Measurements from ENCODE around the gene RNF152. TPM values are rescaled to one million over a fixed set of nuclear protein-coding genes. Genes with fewer than 3 reads are reported as not detected.
A peak's percentile ranks its signal among the peaks of the same experiment; 100 is the strongest.

Gene RNF152
- total RNA-seq, 4 donors from 2014 or later: 1.7 to 6.8 (median 4.4) TPM

DNA sequence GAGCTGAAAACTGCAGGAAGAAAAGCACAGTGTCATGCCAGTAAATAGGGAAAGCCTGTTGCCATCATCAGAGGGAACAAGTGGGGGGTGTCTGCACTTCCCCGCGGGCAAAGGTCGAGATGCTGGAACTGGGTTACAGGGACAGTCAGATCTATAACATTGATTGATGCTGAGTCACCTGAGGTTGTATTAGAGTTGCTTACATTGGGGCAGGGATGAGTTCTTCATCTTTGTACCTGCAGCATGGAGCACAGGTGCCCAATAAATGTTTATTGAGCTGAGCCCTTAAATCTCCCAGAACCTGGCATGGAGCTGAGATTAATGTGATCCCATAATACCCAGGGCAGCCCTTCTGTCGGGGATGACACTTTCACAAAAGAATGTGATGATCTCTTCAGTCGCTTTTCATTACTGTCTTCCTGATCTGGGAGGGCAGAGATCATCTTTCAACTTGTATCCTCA, 5.9 kb upstream of the RNF152 start:
- DNase-seq: no peak
- Histone ChIP-seq H3K27ac (no peak overlapping the region), H3K4me3 (no peak overlapping the region), H3K9me3 (no peaks in the 10 kb centered on the region), H3K36me3 (no peaks in the 10 kb centered on the region), H3K27me3 (no peaks in the 10 kb centered on the region), H3K4me1 (peaks cover 3 to 4% of the 10 kb centered on the region in 2 donors)
- intact Hi-C loops (cut with DNase I; ENCODE audit: low total_unique reads): no loop called here
- ATAC-seq: no peak
- in situ Hi-C loops (cut with MboI; ENCODE audit: low sequenced_read_pairs in 4 of 4): loop anchor here in 3 of 4 donors (10.0 to 25.0 kb wide), 3 partner anchors 154 to 311 kb away; no protein-coding TSS in a partner anchor
- no peak for TF ChIP-seq POLR2A (IDR thresholded peaks at IDR 0.05)
- TF ChIP-seq, protein P1, sequence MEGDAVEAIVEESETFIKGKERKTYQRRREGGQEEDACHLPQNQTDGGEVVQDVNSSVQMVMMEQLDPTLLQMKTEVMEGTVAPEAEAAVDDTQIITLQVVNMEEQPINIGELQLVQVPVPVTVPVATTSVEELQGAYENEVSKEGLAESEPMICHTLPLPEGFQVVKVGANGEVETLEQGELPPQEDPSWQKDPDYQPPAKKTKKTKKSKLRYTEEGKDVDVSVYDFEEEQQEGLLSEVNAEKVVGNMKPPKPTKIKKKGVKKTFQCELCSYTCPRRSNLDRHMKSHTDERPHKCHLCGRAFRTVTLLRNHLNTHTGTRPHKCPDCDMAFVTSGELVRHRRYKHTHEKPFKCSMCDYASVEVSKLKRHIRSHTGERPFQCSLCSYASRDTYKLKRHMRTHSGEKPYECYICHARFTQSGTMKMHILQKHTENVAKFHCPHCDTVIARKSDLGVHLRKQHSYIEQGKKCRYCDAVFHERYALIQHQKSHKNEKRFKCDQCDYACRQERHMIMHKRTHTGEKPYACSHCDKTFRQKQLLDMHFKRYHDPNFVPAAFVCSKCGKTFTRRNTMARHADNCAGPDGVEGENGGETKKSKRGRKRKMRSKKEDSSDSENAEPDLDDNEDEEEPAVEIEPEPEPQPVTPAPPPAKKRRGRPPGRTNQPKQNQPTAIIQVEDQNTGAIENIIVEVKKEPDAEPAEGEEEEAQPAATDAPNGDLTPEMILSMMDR (IDR thresholded peaks at IDR 0.05 in 4 of 5, conservative IDR thresholded peaks at IDR 0.05 in 1 of 5): no peak

DNA sequence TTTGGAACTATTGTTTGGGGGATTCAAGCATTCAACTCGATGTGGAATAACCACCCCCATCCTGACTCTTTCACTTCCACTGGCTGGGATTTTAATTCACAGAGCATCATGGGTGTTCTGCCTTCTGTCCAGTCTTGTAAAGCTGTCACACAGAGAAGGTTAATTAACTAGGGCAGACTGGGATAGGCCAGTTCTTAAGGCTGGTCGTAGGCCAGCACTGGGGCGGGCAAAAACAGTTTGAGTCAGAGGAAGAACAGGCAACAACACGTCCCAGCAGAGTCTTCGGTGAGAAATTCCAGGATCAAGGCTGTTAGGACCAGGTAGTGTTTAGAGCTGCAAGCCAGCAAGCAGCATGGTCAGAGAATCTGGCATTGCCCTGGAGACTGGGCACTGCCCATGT, 4.0 kb upstream of the RNF152 start:
- in situ Hi-C loops (cut with MboI; ENCODE audit: low sequenced_read_pairs in 4 of 4): loop anchor here in 3 of 4 donors (10.0 to 25.0 kb wide), 3 partner anchors 152 to 309 kb away; no protein-coding TSS in a partner anchor
- intact Hi-C loops (cut with DNase I; ENCODE audit: low total_unique reads): no loop called here
- ATAC-seq (no peak), DNase-seq (no peak)
- Histone ChIP-seq H3K36me3 (no peaks in the 10 kb centered on the region), H3K4me1 (peaks cover 4 to 7% of the 10 kb centered on the region in 2 donors), H3K27ac (no peak overlapping the region), H3K9me3 (no peaks in the 10 kb centered on the region), H3K27me3 (peaks cover 0 to 4% (median 0%) of the 10 kb centered on the region in 3 donors), H3K4me3 (no peak overlapping the region)
- TF ChIP-seq, protein P1 (IDR thresholded peaks at IDR 0.05 in 4 of 5, conservative IDR thresholded peaks at IDR 0.05 in 1 of 5): no peak
- no peak for TF ChIP-seq POLR2A (IDR thresholded peaks at IDR 0.05)

GRCh38 chr18:61896118-61896517, 3.3 kb upstream of the RNF152 start:
- intact Hi-C loops (cut with DNase I; ENCODE audit: low total_unique reads): no loop called here

DNA sequence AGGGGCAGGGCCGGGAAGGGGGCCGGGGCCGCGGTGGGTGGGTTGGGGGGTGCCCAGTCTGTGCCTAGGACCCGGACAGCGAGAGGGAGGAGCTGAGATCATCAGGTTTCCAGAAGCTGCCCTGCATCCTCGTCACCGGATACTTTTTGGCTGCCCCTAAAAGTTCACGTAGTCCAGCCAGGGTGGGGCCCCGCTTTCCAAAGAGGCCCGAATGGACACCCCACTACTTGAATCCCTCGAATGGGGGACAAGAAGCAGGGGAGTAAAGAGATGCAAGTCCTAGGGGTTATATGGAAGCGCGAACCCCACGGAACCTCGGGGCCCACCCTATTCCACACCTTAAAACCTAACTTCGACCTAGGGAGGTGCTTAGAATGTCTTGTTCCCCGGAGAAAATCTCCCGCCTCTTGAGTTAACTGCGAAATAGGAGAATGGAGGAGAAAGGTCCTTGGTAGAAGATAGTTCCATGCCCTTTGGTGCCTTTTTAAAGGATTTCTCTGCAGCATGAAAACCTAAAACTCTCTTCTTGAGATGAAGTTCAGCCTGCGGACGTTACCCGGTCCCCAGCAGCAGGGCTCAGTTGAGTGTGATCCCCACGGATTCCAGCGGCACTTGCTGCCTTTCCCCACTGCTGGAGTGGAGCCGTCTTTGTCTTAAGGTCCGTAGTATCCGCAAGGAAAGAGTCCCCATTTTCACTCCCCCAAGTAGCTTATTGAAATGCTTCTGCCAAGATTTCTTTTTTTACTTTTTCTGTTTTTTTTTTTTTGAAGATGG, 2.1 kb upstream of the RNF152 start:
- in situ Hi-C loops (cut with MboI; ENCODE audit: low sequenced_read_pairs in 4 of 4): loop anchor here in 3 of 4 donors (10.0 to 25.0 kb wide), 3 partner anchors 150 to 308 kb away; no protein-coding TSS in a partner anchor
- TF ChIP-seq, protein P1 (IDR thresholded peaks at IDR 0.05 in 4 of 5, conservative IDR thresholded peaks at IDR 0.05 in 1 of 5): no peak
- TF ChIP-seq POLR2A (IDR thresholded peaks at IDR 0.05): no peak

More at GRCh38 chr18:61896118-61896517, 3.3 kb upstream of the RNF152 start:
- H3K9me3 ChIP-seq: no peaks in the 10 kb centered on the region
- ATAC-seq (no peak), DNase-seq (no peak)
- TF ChIP-seq POLR2A (IDR thresholded peaks at IDR 0.05): no peak
- TF ChIP-seq, protein P1 (IDR thresholded peaks at IDR 0.05 in 4 of 5, conservative IDR thresholded peaks at IDR 0.05 in 1 of 5): no peak
- H3K36me3 ChIP-seq: no peaks in the 10 kb centered on the region
- in situ Hi-C loops (cut with MboI; ENCODE audit: low sequenced_read_pairs in 4 of 4): loop anchor here in 3 of 4 donors (10.0 to 25.0 kb wide), 3 partner anchors 151 to 309 kb away; no protein-coding TSS in a partner anchor
- H3K27me3 ChIP-seq: peaks cover 0 to 4% (median 0%) of the 10 kb centered on the region in 3 donors
- H3K27ac ChIP-seq: no peak overlapping the region
- no peak overlapping the region for H3K4me3 ChIP-seq
- peaks cover 4 to 7% of the 10 kb centered on the region in 2 donors for H3K4me1 ChIP-seq

More for the DNA sequence above, 2.1 kb upstream of the RNF152 start:
- DNase-seq (no peak), ATAC-seq (no peak)
- H3K27me3 ChIP-seq: peaks cover 0 to 4% (median 0%) of the 10 kb centered on the region in 3 donors
- peak overlapping the region; percentile 66 to 84 (median 73) for H3K27ac ChIP-seq
- peaks cover 4 to 7% of the 10 kb centered on the region in 2 donors for H3K4me1 ChIP-seq
- intact Hi-C loops (cut with DNase I; ENCODE audit: low total_unique reads): loop anchor here (2.0 to 5.0 kb wide), 3 partner anchors 158 to 312 kb away; no protein-coding TSS in a partner anchor
- H3K36me3 ChIP-seq: no peaks in the 10 kb centered on the region
- peak overlapping the region; percentile 65 to 85 (median 78) for H3K4me3 ChIP-seq
- H3K9me3 ChIP-seq: no peaks in the 10 kb centered on the region

Measured in gastrocnemius medialis (tissue), 4 donors.